HepG2 (cell line): ENCODE measurements around the gene TM2D3. TPM values are rescaled to one million over a fixed set of nuclear protein-coding genes. Genes with fewer than 3 reads are reported as not detected.
A peak's percentile ranks its signal among the peaks of the same experiment; 100 is the strongest.

Source experiments
- CEBPG ChIP-seq: IDR thresholded peaks from 2 replicates; pipeline ENCODE4 v1.6.1; 2016
- FUBP1 ChIP-seq: sonication (generic); formaldehyde crosslinking; IDR thresholded peaks from 2 replicates; pipeline ENCODE4 v1.5.1; 2020; ENCODE audit warnings: missing genetic modification reagents, mild to moderate bottlenecking, borderline replicate concordance
- GPN1 ChIP-seq: sonication (generic); formaldehyde crosslinking; IDR thresholded peaks from 2 replicates; pipeline ENCODE4 v1.5.1; 2020; ENCODE audit warnings: missing genetic modification reagents, borderline replicate concordance
- HDAC2 ChIP-seq: sonication (generic); formaldehyde crosslinking; IDR thresholded peaks from 2 replicates; pipeline ENCODE4 v1.4.0; 2020; ENCODE audit warnings: missing genetic modification reagents
- HNF4G ChIP-seq, 2 experiments: sonication (generic) in 1 of 2; formaldehyde crosslinking in 1 of 2; IDR thresholded peaks; 2 replicates each; pipeline versions ENCODE4 v1.4.0 to v1.6.1; 2011 to 2020; ENCODE audit warnings: borderline replicate concordance in 2 of 2, low read depth in 2 of 2, mild to moderate bottlenecking in 2 of 2, low read length in 1 of 2, missing genetic modification reagents in 1 of 2, moderate library complexity in 1 of 2
- HOXA7 ChIP-seq: sonication (generic); formaldehyde crosslinking; IDR thresholded peaks from 2 replicates; pipeline ENCODE4 v1.8.1; 2022; ENCODE audit warnings: mild to moderate bottlenecking, missing genetic modification reagents, moderate library complexity
- KLF9 ChIP-seq: IDR thresholded peaks from 2 replicates; pipeline ENCODE4 v1.6.1; 2016; ENCODE audit warnings: low read depth
- ONECUT2 ChIP-seq: sonication (generic); formaldehyde crosslinking; IDR thresholded peaks from 2 replicates; pipeline ENCODE4 v1.4.0; 2020; ENCODE audit warnings: missing genetic modification reagents
- PAF1 ChIP-seq: IDR thresholded peaks from 2 replicates; pipeline ENCODE4 v1.6.1; 2016; ENCODE audit warnings: missing genetic modification reagents, missing compliant biosample characterization
- PHF5A ChIP-seq: IDR thresholded peaks from one replicate; pipeline ENCODE4 v1.6.1; 2018; ENCODE audit warnings: low read depth, missing genetic modification reagents; ENCODE audit not compliant: unreplicated experiment
- SKI ChIP-seq: fragments of 450-650 bp; IDR thresholded peaks from one replicate; pipeline ENCODE4 v1.6.1; 2018; ENCODE audit warnings: mild to moderate bottlenecking; ENCODE audit not compliant: partially characterized antibody
- SMARCE1 ChIP-seq: fragments of 450-650 bp; IDR thresholded peaks from 2 replicates; pipeline ENCODE4 v1.6.1; 2017; ENCODE audit warnings: borderline replicate concordance
- SNAI1 ChIP-seq: sonication (generic); formaldehyde crosslinking; IDR thresholded peaks from 2 replicates; pipeline ENCODE4 v1.5.0; 2020; ENCODE audit warnings: mild to moderate bottlenecking, missing genetic modification reagents, borderline replicate concordance
- STAG1 ChIP-seq: sonication (generic); formaldehyde crosslinking; IDR thresholded peaks from 2 replicates; pipeline ENCODE4 v1.4.0; 2020; ENCODE audit warnings: missing genetic modification reagents
- TBX2 ChIP-seq: sonication (generic); formaldehyde crosslinking; IDR thresholded peaks from 2 replicates; pipeline ENCODE4 v1.5.0; 2020; ENCODE audit warnings: missing genetic modification reagents, mild to moderate bottlenecking, borderline replicate concordance
- TGIF2 ChIP-seq: IDR thresholded peaks from 2 replicates; pipeline ENCODE4 v1.6.1; 2016; ENCODE audit warnings: control low read depth, missing compliant biosample characterization
- ZNF124 ChIP-seq: sonication (generic); formaldehyde crosslinking; IDR thresholded peaks from 2 replicates; pipeline ENCODE4 v1.4.0; 2020; ENCODE audit warnings: missing genetic modification reagents
- ZNF180 ChIP-seq: sonication (generic); formaldehyde crosslinking; IDR thresholded peaks from 2 replicates; pipeline ENCODE4 v1.4.0; 2020; ENCODE audit warnings: low read depth, missing genetic modification reagents, borderline replicate concordance
- ZNF256 ChIP-seq: sonication (generic); formaldehyde crosslinking; conservative IDR thresholded peaks from 2 replicates; pipeline ENCODE4 v1.4.0; 2020; ENCODE audit warnings: missing genetic modification reagents
- ZNF292 ChIP-seq: sonication (generic); formaldehyde crosslinking; IDR thresholded peaks from 2 replicates; pipeline ENCODE4 v1.8.1; 2022; ENCODE audit warnings: mild to moderate bottlenecking, low read depth, missing genetic modification reagents, borderline replicate concordance
- ZNF333 ChIP-seq: sonication (generic); formaldehyde crosslinking; IDR thresholded peaks from 2 replicates; pipeline ENCODE4 v1.4.0; 2020; ENCODE audit warnings: mild to moderate bottlenecking, missing genetic modification reagents, borderline replicate concordance
- ZSCAN29 ChIP-seq: sonication (generic); formaldehyde crosslinking; conservative IDR thresholded peaks from 2 replicates; pipeline ENCODE4 v1.4.0; 2020; ENCODE audit warnings: mild to moderate bottlenecking, missing genetic modification reagents
- polyA plus RNA-seq, 8 experiments: library from polyadenylated mRNA; depleted of rRNA in 3 of 8; stranded (reverse) in 7 of 8; unstranded in 1 of 8; fragments of >200 nt; fragmentation: Illumina TruSeq in 4 of 8; extraction: Trizol in 4 of 8; gene quantifications; 2 replicates each; pipeline versions ENCODE4 v1.2.1 to v1.2.3, GENCODE V29; 2011 to 2016; ENCODE audit warnings: low read depth in 4 of 8, missing spikeins in 1 of 8, mixed read lengths in 1 of 8; ENCODE audit not compliant: insufficient read depth in 1 of 8
- total RNA-seq, 5 experiments: library from RNA; depleted of rRNA; stranded (reverse); fragments of >200 nt; fragmentation: Illumina TruSeq; extraction: Trizol; gene quantifications; 2 replicates each; pipeline ENCODE4 v1.2.3, GENCODE V29; 2016; ENCODE audit warnings: low read depth in 1 of 5
- TF ChIP-seq, protein P1 (sequence below): IDR thresholded peaks from 2 replicates; pipeline ENCODE4 v1.6.1; 2016
- TF ChIP-seq, protein P2 (sequence below): sonication (generic); formaldehyde crosslinking; IDR thresholded peaks from 2 replicates; pipeline ENCODE4 v1.8.0; 2022; ENCODE audit warnings: missing genetic modification reagents, mild to moderate bottlenecking, borderline replicate concordance
- TF ChIP-seq, protein P3 (sequence below): sonication (generic); formaldehyde crosslinking; IDR thresholded peaks from 2 replicates; pipeline ENCODE4 v1.8.0; 2022; ENCODE audit warnings: mild to moderate bottlenecking, missing genetic modification reagents; ENCODE audit not compliant: insufficient replicate concordance

Gene TM2D3
- total and polyA plus RNA-seq, 2 of the 13 experiments (the other 11 are each of a cell fraction or from before 2014, with no cell fraction given) = 31.1 to 72.7 TPM

GRCh38 chr15:101652098-101652785, at the start of gene TM2D3 (continued):
- TF ChIP-seq, protein P1, sequence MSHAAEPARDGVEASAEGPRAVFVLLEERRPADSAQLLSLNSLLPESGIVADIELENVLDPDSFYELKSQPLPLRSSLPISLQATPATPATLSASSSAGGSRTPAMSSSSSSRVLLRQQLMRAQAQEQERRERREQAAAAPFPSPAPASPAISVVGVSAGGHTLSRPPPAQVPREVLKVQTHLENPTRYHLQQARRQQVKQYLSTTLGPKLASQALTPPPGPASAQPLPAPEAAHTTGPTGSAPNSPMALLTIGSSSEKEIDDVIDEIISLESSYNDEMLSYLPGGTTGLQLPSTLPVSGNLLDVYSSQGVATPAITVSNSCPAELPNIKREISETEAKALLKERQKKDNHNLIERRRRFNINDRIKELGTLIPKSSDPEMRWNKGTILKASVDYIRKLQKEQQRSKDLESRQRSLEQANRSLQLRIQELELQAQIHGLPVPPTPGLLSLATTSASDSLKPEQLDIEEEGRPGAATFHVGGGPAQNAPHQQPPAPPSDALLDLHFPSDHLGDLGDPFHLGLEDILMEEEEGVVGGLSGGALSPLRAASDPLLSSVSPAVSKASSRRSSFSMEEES = peak; percentile 57; the same call in 1 of the 2 replicates
- TF ChIP-seq ZNF292 (no peak), PAF1 (CRISPR knock-in tag) (no peak), ZNF256 (no peak), FUBP1 (CRISPR knock-in tag) (no peak), TBX2 (CRISPR knock-in tag) (peak; percentile 88), PHF5A (CRISPR knock-in tag) (peak; percentile 37), ZSCAN29 (no peak; the same call in 1 of the 2 replicates), GPN1 (CRISPR knock-in tag) (no peak), STAG1 (CRISPR knock-in tag) (peak; percentile 88), KLF9 (CRISPR knock-in tag) (0 out of 2 replicates have a peak, but pooled peaks have one; percentile 68), SKI (peak; percentile 39), HDAC2 (CRISPR knock-in tag) (peak; percentile 53), HNF4G (IDR thresholded peaks at IDR 0.05; ENCODE audit: borderline replicate concordance, low read depth, low read length) (no peak; the same call in 1 of the 2 replicates), HNF4G (CRISPR knock-in tag; IDR thresholded peaks at IDR 0.05; ENCODE audit: borderline replicate concordance, low read depth) (no peak; the same call in 1 of the 2 replicates), CEBPG (0 out of 2 replicates have a peak, but pooled peaks have one; percentile 14), ZNF333 (peak; percentile 52; the same call in 1 of the 2 replicates), ZNF124 (CRISPR knock-in tag) (no peak), ZNF180 (CRISPR knock-in tag) (no peak), TGIF2 (CRISPR knock-in tag) (no peak), SNAI1 (CRISPR knock-in tag) (peak; percentile 50; the same call in 1 of the 2 replicates), HOXA7 (CRISPR knock-in tag) (no peak), ONECUT2 (CRISPR knock-in tag) (no peak), SMARCE1 (no peak)
- TF ChIP-seq, protein P2, sequence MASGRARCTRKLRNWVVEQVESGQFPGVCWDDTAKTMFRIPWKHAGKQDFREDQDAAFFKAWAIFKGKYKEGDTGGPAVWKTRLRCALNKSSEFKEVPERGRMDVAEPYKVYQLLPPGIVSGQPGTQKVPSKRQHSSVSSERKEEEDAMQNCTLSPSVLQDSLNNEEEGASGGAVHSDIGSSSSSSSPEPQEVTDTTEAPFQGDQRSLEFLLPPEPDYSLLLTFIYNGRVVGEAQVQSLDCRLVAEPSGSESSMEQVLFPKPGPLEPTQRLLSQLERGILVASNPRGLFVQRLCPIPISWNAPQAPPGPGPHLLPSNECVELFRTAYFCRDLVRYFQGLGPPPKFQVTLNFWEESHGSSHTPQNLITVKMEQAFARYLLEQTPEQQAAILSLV (CRISPR knock-in tag) = peak; percentile 94
- TF ChIP-seq, protein P3, sequence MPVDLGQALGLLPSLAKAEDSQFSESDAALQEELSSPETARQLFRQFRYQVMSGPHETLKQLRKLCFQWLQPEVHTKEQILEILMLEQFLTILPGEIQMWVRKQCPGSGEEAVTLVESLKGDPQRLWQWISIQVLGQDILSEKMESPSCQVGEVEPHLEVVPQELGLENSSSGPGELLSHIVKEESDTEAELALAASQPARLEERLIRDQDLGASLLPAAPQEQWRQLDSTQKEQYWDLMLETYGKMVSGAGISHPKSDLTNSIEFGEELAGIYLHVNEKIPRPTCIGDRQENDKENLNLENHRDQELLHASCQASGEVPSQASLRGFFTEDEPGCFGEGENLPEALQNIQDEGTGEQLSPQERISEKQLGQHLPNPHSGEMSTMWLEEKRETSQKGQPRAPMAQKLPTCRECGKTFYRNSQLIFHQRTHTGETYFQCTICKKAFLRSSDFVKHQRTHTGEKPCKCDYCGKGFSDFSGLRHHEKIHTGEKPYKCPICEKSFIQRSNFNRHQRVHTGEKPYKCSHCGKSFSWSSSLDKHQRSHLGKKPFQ (CRISPR knock-in tag) = peak; percentile 66
